UCSD-AML1 (cell line): ENCODE data around the gene ZBTB3.
A peak's percentile ranks its signal among the peaks of the same experiment; 100 is the strongest.
"Not testable (repeated sequence)": the region's sequence is repeated elsewhere in the genome, so short reads cannot be mapped to it uniquely, and the experiment has no call there.

Experiments
- DNase-seq: peaks from one replicate; lab custom pipeline; 2025; ENCODE audit not compliant: unreplicated experiment; lab: John Stamatoyannopoulos, UW

The ZBTB3 gene

DNA sequence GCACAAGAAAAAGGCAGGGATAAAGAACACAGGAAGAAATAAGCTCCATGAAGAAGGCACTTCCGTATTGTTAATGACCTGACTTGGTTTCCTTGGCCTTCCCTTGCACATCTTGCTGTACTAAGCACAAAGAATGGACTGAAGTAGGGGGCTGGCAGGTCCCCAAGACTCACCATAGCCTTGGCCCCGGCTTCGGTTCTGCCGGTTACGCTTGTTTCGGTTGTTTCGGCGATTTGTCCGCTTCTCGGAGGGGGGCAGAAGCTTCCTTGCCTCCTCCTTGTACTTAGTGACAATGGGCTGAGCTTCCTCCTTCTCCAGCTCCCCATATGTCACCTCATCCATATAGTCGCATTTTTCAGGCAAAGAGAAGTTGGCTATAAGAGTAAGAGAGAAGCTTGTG lies 37.1 kb downstream of the ZBTB3 start:
- DNase-seq, result no peak

GRCh38 chr11:62716206-62716605 lies 37.8 kb downstream of the ZBTB3 start:
- no peak for DNase-seq

GRCh38 chr11:62715150-62716130 lies 38.5 kb downstream of the ZBTB3 start:
- no peak for DNase-seq

DNA sequence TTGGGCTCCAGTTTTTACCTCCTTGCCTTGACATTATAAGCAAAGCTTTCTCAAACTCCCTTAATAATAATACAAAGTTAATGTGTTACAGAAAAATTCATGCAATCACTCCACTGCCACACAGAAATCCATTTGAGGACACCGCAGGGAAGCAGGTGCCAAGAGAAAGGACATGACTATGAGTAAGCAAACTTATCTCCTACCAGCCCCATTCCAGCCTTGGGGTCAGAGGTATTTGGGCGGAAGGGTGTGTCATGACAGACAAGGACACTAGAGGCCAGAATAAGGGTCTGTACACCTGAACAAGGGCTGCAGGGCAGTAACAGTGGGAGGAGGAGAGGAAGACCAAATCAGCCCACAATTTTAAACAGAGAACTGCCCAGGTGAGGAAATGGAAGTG lies 40.6 kb downstream of the ZBTB3 start:
- DNase-seq, result no peak

GRCh38 chr11:62712861-62713260 lies 41.1 kb downstream of the ZBTB3 start:
- DNase-seq, result no peak

DNA sequence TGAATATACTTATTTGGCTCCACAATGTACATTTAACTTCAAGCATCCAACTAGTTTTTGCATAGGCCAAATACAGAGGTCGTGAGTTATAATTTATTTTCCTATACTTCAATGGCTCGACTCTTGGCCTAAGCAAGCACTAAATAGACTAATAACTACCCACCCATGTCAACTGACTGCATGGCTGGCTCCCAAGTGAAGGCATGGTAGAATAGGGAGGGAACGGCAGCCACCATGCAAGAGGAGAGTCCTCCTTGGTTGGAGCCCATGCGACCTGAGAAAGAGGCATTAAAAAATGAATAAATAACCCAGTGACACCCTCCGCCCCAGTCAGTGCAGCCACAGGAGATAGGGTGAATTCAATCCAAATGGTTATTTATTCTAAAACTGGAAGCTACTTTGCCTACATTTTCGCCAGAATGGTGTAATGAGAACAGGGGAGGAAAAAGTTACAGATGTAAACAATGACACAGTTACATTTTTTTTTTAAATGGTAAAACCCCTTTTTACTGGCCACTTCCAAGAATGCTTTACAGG lies 41.6 kb downstream of the ZBTB3 start:
- DNase-seq, result no peak

GRCh38 chr11:62710001-62710345 lies 44.0 kb downstream of the ZBTB3 start:
- DNase-seq, result no peak

DNA sequence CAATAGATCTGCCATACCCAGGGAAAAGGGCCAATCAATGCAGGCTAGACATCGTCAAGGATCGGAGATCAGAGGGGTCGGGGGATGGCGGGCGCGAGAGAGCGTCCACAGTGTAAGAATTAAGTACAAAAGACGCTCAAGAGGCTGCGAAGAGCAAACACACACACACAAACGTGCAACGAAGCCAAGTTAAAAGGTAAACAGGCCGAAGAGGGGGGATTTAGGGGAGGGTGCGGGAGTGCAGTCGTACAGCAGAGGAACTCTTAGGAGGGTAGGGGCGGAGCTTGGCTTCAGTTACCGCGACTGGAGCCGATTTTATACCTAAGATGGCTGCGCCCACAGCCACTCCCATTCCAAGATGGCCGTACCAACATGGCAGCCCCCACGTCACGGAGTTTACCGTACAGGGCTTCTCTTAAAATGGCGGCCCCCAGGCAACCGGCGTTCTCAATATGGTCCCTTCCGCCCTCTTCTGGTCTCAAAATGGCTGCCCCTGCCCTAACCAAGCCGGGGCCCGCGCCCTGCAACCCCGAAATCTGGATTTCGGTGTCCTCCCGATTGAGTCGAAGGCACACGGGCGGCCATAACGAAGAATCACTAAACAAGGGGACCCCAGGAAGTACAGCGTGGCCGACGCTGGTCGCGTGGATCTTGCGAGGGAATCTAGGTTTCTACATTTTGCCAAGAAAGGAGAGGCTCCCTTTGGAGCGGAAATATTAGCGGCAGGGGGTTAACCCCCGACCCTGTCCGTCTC lies 44.5 kb downstream of the ZBTB3 start:
- DNase-seq, result no peak

DNA sequence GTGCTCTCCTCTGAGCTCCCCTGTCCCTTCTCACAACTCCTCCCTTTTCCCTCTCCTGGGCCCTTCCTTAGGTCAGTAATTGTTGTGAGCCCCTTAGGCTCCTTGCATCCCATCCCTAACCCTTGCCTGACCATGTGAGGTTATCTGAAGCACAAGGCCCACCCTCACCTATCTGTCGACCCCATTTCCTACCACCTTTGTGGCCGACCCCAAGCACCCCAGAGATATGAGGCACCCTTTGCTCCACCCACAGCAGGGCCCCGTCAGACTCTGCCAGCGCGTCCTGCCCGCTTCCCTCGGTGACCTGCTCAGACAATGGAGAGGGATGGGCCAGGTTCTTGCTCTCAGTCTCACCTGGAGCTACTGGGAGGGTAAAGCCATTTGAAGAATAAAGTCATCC lies 45.2 kb downstream of the ZBTB3 start:
- no peak for DNase-seq

GRCh38 chr11:62708392-62708791 lies 45.6 kb downstream of the ZBTB3 start:
- no peak for DNase-seq

DNA sequence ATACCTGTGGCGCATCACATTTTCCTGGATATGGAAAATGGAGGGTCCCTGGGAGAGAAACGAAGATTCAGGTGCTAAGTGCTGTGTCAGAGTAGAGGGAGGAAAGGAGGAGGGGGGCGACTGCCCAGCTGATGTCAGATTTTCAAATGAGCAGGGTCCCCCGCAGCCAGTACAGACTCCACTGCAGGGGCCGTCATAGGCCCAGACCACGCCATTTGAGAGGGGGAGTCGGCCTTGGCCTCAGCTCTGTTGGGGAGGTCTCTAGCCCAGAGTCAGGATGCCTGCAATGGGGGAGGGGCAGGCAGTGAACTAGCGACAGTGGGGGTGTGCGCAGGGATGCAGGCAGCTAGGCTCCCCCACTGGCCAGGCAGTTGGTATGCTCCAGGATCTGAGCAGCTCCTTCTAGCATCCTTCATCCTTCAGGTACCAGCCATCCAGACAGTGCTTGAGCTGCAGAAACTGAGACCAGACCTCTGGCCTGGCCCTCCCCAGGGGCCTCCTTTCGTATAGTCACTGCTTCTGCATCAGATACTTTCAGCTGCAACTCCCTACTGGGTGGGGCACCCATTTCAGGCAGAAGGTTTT lies 46.6 kb downstream of the ZBTB3 start, which contains the start of the genes BSCL2 and GNG3:
Gene BSCL2 (minus strand): TSS at position 148 of the 585 bp plus-strand sequence. CDS start 229 bp downstream, outside the sequence.
Gene GNG3 (plus strand): TSS at position 400 of the 585 bp plus-strand sequence. CDS start 620 bp downstream, outside the sequence.
- no peak for DNase-seq

DNA sequence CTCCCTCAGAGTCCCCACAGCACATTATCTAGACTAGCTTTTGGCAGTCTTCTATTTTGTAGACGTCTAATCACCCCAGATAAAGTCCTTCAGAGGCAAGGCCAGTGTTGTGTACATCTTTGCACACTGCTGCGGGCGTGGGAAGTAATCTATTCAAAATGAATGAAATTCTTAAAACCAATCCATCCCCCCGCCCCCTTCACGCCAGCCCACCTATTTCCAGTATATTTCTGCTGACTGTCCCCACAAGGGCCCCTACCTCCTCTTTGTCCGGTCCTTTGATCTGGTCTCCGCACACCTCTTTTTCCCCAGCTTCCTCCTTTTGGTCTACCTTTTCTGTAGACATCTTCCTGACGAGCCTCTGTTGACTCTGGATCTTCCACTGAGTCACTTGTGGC lies 47.1 kb downstream of the ZBTB3 start:
- no peak for DNase-seq

GRCh38 chr11:62705880-62706849 lies 47.8 kb downstream of the ZBTB3 start:
- peak; percentile 92 for DNase-seq

DNA sequence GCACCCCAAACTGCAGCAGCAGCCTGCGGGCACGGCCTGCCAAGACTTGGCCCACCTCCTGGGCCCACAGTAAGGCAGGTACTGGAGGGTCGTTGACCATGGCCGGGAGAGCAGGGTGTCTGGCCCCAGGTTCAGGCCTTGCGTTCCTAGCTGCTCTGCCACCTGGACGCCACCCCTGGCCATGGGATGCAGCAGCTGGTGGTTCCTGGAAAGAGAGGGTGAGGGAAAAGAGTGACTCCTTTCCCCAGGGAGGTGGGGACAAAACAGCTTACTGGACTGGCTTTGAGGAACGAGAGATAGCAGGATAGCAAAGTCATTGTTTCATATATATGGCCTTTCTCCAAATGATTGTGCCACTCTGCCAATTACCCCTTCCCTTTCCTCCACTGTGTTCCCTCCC lies 48.5 kb downstream of the ZBTB3 start:
- DNase-seq, result no peak

DNA sequence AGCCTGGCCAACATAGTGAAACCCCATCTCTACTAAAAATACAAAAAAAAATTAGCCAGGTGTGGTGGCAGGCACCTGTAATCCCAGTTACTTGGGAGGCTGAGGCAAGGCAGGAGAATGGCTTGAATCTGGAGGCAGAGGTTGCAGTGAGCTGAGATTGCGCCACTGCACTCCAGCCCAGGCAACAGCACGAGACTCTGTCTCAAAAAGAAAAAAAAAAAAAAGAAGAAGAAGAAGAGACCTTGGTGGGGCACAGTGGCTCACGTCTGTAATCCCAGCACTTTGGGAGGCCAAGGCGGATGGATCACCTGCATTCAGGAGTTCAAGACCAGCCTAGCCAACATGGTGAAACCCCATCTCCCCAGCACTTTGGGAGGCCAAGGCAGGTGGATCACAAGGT lies 50.0 kb downstream of the ZBTB3 start:
- not testable (repeated sequence) for DNase-seq

DNA sequence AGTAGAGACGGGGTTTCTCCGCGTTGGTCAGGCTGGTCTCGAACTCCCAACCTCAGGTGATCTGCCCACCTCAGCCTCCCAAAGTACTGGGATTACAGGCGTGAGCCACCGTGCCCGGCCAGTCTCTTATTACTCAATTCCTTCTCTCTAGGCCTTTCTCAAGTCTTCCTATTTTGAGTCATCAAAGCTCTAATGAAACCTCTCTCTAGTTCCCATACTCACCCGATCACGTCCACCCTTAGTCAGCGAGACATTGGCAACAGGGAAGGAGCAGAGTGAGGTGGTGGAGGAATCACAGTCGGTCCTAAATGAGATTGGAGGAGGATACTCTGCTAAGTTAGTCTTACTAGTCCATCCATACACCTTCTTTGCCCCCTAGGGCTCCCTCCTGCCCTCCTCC lies 51.7 kb downstream of the ZBTB3 start:
- DNase-seq, result no peak
